Measurements from ENCODE around the gene DOP1B.
A peak's percentile ranks its signal among the peaks of the same experiment; 100 is the strongest.
"Not testable (repeated sequence)": the region's sequence is repeated elsewhere in the genome, so short reads cannot be mapped to it uniquely, and the experiment has no call there.

DOP1B gene

DNA sequence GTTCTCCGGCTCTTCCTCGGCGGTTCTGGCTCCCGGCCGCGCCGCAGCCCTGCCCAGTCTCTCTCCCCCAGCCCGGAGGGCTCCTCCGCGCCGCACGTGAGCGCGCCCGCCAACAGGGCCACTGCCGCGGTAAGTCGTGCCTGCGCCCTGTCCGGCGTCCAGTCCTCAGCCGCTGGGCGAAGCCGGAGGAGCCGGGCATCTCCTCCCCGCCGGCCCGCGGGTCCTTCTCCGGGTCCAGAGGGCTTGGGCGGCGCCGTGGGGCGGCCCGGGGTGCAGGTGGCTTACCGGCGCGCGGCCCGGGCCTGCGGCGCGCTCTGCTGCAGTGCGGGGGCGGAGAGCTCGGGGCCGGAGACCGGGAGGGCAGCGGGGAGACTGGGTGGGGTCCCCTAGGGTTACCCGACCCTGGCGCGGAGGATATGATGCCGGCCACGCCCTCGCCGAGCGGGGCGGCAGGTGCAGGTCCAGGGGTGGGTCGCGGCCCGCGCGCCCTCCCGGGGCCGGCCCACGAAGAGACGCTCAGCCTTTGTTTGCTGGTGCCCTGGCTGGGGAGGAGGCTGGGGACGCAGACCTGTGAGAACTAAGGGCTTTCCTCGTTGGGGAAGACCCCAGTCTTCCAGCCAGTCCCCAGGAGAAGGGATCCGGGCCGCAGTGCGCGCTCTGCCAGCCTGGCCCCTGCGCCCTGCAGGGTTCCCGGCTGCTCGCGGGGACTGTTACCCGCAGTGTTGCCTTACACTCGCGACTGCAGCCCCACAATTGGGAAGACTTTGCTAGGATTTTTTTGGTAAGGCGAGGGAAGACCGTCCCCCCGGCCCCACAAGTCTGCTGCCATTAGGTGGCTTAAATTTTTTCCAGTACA is at the start of gene DOP1B:
DOP1B (plus strand) TSS at position 10 of the 856 bp plus-strand sequence. CDS start 7,910 bp downstream, outside the sequence.
- no peak for DNase-seq (ENCODE audit: low read depth)

GRCh38 chr21:36109868-36110267 is 46.8 kb upstream of the DOP1B start:
- DNase-seq (ENCODE audit: low read depth): no peak

DNA sequence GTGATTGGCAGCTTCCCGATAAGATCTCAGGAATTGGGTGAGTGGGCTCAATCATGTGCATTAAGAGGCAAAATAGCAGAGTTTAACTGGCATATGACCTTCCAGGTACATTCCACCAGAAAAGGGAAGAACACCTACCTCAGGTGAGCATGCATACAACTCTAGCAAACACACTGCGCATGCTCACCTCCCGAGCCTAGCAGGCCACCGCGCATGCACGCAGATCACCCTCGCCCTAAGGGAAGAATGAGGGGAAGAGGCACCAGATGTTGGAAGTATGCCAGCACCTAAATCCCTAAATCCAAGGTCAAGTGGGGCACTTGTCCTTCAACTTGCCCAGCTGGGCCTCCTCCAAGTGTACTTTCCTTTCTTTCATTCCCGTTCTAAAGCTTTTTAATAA is 45.4 kb upstream of the DOP1B start:
- DNase-seq (ENCODE audit: low read depth): no peak

- peak; percentile 17 for DNase-seq (ENCODE audit: low read depth)
Observed at GRCh38 chr21:36113647-36114428, 42.8 kb upstream of the DOP1B start.

DNA sequence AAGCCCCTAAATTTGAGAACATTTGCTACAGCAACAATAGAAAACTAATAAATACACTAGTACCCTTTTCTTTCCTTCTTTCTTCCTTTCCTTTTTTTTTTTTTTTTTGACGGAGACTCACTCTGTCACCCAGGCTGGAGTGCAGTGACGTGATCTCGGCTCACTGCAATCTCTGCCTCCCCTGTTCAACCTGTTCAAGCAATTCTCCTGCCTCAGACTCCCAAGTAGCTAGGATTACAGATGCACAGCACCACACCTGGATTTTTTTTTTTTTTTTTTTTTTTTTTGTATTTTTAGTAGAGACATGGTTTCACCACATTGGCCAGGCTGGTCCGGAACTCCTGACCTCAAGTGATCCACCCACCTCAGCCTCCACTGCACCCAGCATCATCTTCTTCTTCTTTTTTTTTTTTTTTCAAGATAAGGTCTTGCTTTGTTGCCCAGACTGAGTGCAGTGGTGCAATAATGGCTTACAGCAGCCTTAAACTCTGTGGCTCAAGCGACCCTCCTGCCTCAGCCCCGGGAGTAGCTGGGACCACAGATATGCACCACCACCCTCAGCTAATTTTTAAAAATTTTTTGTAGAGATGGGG is 41.4 kb upstream of the DOP1B start:
- no peak for DNase-seq (ENCODE audit: low read depth)

- no peak for DNase-seq (ENCODE audit: low read depth)
Observed at GRCh38 chr21:36117286-36117741, 39.3 kb upstream of the DOP1B start.

DNA sequence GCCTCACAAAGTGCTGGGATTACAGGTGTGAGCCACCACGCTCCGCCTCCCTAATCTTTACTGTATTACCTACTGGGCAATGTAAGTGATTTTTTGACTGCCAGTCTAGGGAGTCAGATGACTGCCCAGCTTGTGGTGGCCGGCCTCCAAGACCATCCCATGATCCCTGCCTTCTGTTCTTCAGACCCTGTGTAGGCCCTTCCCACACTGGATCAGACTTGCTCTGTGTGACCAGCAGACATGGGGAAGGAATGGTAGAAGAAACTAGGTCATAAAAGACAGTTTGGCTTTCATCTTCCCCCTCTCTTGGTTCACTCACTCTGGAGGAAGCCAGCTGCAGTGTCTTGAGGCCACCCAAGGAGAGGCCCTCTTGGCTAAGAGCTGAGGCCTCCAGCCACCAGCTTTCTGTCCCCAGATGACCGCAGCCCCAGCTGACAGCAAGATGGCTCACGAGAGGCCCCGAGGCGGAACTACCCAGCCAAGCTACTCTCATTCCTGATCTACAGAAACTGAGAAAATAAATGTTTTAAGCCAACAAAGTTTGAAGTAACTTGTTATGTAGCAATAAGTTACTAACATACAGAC is 36.2 kb upstream of the DOP1B start:
- no peak for DNase-seq (ENCODE audit: low read depth)

- no peak for DNase-seq (ENCODE audit: low read depth)
Observed at GRCh38 chr21:36122977-36123376, 33.6 kb upstream of the DOP1B start.

- DNase-seq (ENCODE audit: low read depth): no peak
Observed at GRCh38 chr21:36124395-36124794, 32.2 kb upstream of the DOP1B start.

DNA sequence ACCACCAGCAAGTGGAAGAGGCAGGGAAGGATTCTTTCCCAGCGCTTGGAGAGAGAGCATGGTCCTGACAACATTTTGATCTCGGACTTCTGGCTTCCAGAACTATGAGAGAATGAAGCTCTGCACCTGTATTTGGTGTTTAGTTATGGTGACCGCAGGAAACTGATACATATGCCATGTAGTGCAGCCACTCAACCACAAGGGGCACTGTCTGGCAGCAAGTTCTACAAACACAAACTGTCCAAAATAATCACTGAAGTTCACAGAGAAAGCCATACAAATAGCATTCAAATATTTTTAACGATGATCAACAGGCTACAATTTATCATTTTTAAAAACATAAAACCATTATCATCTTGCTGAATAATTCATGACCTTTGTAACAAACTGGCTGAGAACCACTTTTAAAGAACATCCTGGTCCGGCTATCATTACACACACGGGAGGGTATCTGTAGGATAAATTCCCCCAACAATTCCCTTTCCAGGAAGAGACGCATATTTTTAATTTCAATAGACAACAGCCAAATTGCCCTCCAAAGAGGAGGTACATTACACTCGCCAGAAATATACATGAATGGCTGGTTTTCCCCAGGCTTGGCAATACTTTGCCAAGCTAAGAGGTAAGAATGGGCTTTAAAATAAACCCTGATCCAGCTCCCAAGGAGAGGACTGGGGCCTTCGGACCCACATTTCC is 31.0 kb upstream of the DOP1B start:
- DNase-seq (ENCODE audit: low read depth): peak; percentile 18

GRCh38 chr21:36126208-36126565 is 30.4 kb upstream of the DOP1B start:
- DNase-seq (ENCODE audit: low read depth): no peak

GRCh38 chr21:36126621-36127110 is 30.0 kb upstream of the DOP1B start:
- DNase-seq (ENCODE audit: low read depth): no peak

DNA sequence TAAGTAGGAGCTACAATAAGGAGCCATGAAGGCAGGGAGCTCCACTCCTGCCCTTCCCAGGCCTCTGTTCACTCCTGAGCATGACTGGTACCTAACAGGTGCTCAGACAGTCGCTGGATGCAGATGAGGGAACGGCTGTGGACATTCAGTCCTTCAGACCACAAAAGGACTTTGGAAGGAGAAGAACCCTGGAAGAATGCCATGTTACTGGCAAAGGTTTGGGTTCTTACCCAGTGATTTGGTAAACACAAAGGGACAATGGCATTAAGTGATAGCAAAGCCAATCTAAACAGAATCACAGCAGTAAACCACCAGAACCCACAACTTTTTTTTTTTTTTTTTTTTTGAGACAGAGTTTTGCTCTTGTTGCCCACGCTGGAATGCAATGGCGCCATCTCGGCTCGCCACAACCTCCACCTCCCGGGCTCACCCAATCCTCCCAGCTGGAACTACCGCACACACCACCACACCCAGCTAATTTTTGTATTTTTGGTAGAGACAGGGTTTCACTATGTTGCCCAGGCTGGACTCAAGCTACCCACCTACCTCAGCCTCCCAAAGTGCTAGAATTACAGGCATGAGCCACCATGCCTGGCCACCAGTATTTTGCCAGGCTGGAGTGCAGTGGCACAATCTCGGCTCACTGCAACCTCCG is 29.2 kb upstream of the DOP1B start:
- DNase-seq (ENCODE audit: low read depth): no peak

DNA sequence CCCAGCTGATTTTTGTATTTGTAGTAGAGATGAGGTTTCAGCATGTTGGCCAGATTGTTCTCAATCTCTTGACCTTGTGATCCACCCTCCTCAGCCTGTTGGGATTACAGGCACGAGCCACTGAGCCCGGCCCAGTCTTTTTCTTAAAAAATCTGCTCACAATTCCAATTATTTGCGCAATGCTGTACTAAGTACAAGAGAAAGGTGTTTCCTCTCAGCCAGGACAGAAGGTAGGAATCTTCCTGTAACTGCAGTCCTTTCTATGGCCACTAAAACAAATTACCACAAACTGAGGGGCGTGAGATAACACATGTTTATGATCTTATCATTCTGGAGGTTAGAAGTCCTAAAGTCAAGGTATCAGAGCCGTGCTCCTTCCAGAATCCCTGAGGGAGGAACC is 28.6 kb upstream of the DOP1B start:
- DNase-seq (ENCODE audit: low read depth): no peak

DNA sequence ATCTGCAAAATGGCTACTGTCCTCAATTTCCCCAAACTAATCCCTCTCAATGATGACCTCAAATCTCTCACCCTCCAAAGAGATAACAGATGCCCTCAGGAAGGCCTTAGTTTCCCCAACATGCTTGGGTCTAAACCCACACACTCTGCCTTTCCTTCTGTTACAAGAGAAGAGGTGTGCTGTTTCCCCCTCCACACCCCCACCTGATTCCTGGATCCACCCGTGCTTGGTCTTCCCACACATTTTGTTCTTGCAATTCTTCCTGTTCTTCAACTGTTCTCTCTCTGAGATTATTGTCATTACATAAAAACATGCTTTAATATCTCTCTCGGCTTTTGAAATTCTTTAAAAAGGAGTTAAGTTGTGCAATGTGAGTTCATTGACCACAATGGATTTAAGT is 27.4 kb upstream of the DOP1B start:
- DNase-seq (ENCODE audit: low read depth): no peak

DNA sequence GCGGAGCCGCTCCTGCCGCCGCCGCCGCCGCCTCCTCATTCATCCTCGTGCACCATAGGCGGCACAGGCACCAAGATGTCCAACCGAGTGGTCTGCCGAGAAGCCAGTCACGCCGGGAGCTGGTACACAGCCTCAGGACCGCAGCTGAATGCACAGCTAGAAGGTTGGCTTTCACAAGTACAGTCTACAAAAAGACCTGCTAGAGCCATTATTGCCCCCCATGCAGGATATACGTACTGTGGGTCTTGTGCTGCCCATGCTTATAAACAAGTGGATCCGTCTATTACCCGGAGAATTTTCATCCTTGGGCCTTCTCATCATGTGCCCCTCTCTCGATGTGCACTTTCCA is 26.2 kb upstream of the DOP1B start:
- DNase-seq (ENCODE audit: low read depth): not testable (repeated sequence)

DNA sequence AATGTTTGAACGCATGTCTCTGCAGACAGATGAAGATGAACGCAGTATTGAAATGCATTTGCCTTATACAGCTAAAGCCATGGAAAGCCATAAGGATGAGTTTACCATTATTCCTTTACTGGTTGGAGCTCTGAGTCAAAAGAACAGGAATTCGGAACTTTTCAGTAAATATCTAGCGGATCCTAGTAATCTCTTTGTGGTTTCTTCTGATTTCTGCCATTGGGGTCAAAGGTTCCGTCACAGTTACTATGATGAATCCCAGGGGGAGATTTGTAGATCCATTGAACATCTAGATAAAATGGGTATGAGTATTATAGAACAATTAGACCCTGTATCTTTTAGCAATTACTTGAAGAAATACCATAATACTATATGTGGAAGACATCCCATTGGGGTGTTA is 25.8 kb upstream of the DOP1B start:
- DNase-seq (ENCODE audit: low read depth): not testable (repeated sequence)

DNA sequence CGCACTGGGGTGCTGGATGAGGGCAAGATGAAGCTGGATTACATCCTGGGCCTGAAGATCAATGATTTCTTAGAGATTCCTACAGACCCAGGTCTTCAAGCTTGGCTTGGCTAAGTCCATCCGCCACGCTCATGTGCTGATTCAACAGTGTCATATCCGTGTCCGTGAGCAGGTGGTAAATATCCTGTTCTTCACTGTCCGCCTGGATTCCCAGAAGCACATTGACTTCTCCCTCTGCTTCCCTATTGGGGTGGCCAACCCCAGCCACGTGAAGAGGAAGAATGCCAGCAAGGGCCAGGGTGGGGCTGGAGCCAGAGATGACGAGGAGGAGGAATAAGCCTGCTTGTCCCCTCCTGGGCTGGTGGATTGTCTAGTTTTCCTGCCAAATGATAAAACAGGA is 23.9 kb upstream of the DOP1B start:
- no peak for DNase-seq (ENCODE audit: low read depth)

DNA sequence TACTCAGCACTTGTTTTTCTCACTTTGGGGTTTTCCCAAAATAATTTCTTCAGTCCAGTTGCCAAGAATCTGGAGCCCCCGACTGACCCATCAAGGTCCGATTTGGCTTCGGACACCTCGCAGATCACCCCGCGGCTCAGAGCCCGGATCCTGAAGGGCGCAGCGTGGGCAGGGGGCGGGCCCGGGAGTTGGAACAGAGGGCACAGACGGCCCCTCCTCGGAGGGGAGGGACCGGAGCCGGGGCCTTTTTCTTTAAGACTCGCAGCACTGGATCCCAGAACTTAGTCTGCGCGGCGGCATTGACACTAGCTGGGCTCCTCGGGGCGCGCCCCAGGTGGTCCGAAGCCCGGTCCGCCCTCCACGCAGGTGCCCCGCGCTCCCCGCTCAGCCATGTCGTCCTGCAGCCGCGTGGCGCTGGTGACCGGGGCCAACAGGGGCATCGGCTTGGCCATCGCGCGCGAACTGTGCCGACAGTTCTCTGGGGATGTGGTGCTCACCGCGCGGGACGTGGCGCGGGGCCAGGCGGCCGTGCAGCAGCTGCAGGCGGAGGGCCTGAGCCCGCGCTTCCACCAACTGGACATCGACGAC is 21.7 kb upstream of the DOP1B start, which contains the start of gene CBR3:
CBR3 (plus strand) TSS at position 277 of the 588 bp plus-strand sequence; CDS start at position 391, 114 bp downstream.
- peak; percentile 24 for DNase-seq (ENCODE audit: low read depth)

GRCh38 chr21:36135391-36136102 is 21.1 kb upstream of the DOP1B start:
- DNase-seq (ENCODE audit: low read depth): peak; percentile 35
